GM18519 (cell line): Measurements from ENCODE around the gene HHIP.

Experiments
- ATAC-seq: cut with Tn5 transposase; IDR thresholded peaks from one replicate; pipeline ENCODE4 v1.9.1; 2021; ENCODE audit warnings: mild to moderate bottlenecking, moderate library complexity; ENCODE audit not compliant: unreplicated experiment, low FRiP score

Gene HHIP

DNA sequence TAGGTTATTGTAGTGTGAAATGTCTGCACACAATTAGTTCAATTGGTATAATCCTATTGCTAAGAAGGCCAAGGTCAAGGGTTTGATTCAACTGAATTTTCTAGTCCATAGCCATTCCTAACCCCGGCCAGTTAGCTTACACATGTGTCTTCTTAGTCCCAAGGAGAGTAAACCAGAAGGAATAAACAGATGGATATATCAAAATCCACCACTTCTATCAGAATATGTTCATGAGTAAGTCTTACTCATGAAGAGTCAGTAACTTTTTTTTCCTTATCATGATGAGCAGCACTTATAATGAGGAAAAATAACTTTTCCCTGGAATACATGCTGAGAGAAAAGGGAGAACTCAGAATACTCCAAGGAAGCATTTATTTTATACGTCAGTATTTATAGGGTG, 9.5 kb downstream of the HHIP start:
- no peak for ATAC-seq

DNA sequence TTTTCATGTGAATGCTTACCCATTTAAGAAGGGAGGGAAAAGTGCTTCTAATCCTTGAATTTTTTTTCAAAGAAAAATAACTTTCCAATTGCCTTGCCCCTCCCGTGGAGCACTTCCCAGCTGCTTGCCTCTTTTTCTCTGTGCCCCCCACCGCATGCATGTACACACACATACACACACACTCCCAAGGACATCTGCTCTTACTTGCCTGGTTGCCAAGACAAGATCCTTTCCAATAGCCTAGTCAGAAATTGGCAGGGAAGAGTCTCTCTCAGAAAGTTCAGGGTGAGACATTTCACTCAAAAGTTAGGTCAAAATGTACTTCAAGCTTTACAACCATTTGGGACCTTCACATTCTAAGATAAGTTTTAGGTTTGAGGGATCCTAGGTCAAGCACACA, 10.9 kb downstream of the HHIP start:
- ATAC-seq: no peak

DNA sequence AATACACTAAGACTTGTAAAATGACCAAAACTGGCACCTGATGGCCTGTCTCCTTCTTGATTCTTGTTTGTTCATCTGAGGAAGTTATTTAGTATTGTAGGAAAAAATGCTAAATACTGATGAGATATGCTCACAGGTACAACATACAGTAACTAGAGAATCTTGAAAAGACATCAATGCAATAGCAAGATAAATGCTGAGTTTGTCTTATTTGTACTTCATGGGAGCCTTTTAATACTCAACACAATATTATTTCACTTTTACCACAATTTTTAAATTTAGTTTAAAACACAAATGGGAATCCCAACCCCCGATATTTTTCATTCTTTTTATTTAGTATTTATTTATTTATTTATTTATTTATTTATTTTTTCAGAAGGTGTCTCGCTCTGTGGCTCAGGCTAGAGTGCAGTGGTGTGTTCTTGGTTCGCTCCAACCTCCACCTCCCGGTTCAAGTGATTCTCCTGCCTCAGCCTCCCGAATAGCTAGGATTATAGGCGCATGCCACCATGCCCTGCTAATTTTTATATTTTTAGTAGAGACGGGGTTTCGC, 12.1 kb downstream of the HHIP start:
- ATAC-seq: no peak

DNA sequence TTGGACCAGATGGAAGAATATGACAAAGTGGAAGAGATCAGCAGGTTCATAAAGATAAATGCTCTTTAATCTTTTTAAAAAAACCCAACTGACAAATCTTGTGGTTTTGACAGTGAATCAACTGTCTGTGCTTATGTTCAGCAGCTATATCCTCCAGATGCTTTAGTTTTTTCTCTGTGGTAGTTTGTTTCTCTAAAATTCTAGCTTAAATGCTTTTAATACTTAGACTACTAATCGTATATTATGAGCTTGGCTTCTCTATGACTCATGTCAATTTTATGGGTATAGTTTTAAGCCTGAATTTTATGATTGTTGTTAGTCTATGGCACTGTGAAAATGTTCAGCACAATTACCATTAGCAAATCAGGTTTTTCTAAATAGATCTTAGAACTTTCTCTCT, 12.9 kb downstream of the HHIP start:
- no peak for ATAC-seq

DNA sequence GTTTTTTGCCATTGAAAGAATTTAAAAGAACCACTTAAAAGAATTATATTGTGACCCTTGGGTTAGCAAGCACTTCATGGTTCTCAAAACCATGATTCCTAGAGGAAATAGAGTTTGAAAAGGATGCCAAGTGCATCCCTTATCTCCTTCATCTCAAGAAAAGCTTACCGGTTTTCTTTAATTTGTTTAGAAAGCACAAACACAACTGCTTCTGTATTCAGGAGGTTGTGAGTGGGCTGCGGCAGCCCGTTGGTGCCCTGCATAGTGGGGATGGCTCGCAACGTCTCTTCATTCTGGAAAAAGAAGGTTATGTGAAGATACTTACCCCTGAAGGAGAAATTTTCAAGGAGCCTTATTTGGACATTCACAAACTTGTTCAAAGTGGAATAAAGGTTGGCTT, 13.5 kb downstream of the HHIP start:
- no peak for ATAC-seq

DNA sequence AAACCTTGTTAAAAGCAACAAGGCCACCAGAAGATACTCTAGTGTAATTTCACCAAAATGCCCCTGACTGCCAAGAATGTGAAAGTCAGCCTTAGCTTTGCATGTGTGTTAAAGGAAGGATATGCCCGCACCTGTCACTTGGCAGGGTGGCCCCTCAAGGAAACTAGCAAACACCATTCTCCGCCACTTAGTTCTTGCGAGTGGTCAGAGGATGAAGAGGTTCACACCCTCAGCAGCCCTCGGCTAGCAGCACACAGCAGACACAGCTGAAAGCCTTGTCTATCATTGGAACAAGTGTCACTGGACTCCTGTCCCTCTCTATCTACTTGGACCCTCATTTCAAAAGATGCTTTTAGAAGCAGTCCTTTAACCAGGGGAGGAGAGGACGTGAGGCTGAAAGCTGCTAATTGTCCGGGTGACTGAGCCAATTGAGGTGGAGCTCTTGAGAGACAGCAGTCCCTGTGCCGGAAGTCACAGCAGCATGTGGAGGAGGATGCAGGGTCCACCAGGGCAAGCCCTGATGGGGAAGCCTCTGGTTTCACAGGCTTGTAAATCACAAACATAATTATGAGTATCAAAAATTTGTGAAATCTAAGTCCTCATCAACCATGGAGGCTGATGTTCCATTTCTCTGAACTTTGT, 18.0 kb downstream of the HHIP start:
- no peak for ATAC-seq

DNA sequence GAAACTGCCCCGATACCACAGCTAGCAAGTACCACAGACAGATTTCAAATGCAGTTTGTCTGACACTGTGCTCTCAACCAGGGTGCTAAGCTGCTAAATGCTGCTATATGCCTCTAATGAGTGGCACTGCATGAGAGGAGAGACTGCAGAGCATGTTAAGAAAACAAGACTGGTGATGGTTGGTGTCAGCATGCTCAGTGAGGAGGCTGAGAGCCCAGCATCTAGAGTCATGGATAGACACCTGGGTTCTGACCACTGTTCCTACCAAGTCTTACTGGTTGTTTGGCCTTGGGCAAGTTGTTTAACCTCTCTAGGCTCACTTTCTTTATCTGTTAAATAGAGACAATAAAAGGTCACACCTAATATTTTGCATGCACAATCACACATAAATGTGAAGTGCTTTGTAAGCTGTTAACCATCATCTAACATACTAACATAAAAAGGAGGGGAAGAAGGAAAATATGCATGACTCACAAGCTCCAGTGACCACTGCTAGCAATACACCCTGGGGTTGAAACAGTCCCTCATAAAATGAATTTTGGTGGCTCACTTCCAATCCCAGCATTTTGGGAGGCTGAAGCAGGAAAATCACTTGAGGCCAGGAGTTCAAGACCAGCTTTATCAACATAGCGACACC, 20.7 kb downstream of the HHIP start:
- ATAC-seq: no peak

DNA sequence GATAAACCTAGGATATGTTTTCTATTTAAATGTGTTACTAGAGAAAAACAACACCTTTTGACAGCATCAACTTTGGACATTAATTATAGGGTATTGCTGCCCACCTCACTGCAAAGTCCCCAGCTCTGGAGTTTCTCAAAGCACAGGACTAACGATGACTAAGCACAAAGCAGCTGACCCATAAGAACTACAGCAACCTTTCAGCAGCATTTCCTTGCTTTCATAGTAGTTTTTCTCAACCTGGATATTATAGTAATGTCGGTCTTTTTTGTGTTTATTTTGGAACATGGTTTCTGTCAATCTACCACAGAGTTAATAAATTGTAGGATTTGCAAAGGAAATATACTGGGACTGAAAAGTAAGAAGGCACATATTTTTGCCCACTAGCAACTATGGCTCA, 21.5 kb downstream of the HHIP start:
- no peak for ATAC-seq

DNA sequence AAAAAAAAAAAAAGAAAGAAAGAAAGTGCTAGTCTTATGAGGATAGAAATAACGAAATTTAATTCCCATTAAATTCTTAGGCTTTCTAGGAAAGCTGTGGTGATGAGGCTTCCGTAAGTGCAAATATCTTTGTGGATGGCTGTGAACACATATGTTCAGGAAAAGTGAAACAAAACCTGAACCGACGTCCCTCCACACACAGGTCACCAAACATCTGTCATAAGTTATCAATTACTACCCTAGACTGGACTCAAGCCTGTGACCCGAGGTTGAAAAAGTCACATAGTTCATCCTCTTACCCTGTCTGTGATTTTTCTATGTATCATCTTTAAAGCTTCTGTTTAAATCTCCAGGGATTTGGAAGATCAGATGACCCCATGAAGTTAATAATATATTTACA, 24.8 kb downstream of the HHIP start:
- no peak for ATAC-seq

DNA sequence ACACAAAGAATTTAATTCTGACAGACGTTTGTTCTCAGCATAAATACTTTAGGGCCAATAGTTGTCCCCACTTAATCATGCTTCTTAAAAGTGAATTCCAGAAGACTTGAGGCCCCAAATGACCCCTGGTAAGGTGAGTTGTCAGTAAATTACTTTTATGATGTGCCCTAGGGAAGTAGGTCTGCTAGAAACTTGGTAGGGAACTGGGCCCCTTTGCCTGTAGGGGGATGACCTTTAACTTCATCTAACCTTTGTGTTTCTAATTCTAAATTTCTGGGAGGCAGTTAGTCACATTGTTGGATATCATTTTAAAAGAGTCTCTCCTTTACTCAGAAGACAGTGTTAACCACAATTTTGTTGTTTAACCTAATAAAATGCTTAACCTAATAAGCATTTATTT, 28.8 kb downstream of the HHIP start:
- ATAC-seq: no peak

DNA sequence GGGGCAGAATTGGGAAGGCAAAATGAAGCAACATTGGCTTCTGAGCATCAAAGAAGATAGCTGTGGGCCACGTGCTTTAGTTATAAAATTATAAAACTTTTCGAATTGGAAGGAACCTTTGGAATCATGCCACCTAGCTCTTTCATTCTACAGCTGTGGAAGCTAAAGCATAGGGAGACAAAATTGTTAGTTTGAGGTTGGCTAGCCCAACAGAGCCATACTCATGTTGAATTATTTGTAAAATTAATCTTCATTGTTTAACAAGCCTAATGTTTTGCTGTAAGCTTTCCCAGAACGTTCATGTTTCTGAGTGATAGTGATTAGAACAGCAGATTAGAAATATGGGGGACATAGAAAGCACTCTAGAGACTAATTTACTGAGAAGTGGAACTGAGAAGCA, 35.9 kb downstream of the HHIP start:
- no peak for ATAC-seq

DNA sequence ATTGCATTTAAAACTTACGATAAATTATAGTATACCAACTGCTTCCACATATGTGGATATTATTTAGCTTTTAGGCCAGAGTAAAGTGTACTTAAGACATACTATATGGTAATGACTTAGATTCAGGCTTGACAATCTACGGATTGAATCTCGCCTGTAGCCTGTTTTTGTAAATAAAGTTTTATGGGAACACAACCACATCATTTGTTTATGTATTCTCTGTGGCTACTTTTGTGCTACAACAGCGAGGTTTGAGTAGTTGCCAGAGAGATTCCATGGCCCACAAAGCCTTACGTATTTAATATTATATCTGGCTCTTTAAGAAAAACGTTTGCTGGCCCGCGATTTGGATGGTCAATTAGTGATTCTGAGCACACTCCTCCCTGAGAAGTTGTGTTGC, 37.6 kb downstream of the HHIP start:
- no peak for ATAC-seq

DNA sequence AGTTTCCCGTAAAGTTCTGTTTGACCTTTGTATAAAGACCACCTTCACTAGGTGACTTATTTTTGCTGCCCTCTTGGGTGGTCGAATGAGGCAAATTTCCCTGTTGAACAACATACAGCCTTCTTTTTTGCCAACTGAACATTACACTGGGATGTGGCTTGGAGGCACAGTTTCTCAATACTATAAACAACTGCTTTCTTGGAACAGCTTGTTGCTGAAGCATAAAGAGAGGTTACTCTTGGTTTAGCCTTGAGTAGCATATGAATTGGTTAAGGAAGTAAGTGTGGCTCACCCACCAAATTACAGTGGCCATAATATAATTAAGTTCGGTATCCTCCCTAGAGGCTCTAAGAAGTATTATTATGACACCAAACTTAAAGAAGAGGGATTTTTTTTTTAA, 40.0 kb downstream of the HHIP start:
- ATAC-seq: no peak

DNA sequence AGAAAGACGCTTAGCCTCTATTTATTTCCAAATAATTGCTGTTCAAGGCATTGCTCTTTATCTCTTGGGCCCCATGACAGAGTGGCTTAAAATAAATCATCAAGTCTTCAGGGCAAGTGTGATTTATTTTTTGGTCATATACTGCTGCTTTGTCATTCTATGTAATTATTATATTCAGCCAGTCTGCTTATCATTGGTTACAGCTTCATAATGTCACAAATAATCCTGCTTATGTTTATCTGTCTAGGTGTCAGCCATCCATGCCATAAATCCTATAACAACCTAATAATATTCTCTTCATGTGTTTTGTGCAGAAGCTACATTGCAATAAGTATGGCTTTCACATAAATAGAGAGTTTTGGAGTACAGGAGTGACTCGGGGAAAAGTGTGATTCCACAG, 41.0 kb downstream of the HHIP start:
- ATAC-seq: no peak

DNA sequence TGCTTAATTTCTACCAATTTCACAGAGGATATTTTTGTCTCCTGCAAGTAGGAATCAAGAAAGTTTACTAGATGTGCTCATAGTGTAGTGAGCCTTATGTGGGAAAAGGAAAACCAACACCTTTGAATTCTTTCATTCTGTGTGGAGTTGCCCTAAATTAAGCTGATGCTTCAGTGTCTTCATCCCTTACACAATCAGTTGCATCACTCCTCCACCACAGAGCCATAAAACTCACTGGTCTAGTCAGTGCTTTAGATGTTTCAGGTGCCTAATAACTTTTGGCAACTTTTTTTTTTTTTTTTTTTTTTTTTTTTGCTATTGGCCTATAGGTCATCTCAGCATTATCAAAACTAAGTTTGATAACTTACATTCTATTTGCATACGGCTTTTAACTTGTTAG, 41.5 kb downstream of the HHIP start:
- no peak for ATAC-seq

DNA sequence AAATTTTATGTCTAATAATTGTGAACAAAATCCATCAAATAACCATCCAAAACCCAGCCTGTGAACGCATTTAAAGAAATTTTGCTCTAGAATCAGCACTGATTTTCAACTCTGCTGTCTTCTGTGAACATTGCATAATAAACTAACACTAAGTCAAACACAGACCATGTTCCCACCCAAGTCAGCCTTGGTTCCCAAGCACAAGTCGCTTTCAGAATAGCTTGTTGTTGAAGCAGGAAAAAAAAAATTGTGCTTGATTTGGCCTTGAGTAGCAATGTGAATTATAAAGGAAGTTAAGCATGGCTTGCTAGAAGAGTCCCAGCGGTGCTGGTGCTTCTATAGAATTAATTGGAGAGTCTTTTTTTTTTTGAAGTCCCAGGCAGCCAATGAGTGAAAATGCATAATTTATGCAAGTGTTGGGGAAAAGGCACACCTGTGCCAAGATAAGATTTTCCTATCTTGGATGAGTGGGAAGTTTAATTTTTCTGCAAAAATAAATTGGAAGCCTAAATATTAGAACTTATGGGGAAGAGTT, 42.1 kb downstream of the HHIP start:
- ATAC-seq: no peak

DNA sequence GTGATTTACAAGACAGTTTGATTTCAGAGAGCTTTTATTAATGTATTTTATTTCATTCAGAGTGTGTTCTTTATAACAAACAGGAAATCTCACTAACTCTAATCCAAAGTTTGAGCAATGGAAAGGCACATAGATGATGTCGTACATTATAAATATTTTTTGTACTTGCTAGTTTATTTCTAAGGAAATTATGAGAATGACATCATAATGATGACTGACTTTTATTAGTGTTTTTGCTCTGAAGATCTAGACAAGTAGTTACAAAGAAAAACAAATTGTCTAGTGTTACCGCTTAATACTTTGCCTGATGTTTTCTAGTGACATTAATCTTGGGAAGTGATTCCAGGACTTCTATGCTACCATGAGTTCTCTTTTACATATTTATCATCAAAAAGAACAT, 43.2 kb downstream of the HHIP start:
- no peak for ATAC-seq

DNA sequence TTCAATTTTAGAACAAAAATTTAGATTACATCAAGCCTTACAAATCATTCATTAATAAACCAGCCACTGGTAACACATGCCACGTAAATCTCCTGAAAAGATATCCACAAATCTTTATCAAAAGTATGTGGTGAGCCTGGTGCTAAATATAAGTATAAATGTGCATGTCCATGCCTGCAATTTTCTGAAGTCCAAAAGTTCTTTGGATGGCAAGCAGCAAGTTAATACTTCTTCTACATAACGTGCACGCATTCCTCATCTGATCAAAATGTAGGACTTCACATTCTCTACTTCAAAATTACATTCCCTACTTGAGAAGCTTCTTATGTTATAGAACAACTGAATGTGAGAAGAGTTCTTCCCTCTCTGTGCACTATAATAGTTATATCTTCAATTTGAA, 49.8 kb downstream of the HHIP start:
- ATAC-seq: no peak

DNA sequence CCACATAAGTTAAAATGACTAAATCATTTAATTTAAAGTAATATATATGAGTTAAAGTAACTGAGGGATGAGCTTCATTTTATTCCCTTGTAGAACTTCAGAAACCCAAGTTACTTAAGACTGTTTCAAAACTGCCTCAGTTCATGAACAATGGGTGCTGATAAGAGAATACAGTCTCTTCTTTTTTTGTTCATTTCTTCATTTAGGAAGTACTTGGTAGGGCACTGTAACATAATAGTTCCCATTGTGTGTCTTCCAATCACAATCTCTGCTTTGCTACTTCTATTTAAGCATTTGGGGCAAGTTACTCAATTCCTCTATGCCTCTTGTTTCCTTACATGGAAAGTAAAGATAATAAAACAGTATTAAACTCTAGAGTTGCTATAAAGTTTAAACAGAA, 50.4 kb downstream of the HHIP start:
- ATAC-seq: no peak

DNA sequence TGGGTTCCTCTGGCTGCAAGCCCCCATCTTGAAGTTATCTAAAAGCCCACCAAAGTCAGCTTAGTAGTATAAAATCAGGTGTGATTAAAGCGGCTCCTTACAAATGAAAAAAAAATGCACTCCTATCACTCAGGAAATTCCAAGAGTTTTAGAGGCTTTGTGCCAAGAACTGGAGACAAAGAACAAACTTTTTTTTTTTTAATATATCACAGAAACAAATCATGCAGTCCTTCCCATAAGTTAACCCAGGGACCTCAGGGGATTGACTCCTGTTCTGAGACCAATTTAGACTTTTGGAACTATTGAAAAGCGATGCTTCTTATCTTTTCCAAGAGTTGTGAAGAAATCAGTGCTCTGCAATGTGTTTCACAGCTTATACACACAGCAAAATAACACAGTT, 53.6 kb downstream of the HHIP start:
- ATAC-seq: no peak

DNA sequence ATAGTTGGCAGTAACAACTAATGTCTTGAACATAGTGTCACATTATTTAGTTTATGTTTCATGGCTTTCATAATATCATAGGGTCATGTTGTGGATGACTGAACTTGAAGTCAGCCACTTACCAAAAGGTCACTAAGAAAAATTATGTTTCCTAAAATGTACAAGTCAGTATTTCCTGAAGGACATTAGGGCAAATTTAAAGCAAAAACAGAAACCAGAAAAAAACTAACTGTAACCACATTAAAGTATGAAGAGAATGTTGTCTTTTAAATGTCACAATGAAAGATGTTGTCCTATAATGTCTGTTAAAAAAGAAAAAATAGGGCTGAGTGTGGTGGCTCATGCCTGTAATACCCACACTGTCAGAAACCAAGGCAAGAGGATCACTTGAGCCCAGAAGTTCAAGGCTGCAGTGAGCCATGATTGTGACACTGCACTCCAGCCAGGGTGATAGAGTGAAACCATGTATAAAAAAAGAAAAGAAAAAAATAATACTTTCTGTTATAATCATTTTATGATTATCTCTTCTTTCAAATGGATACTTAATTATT, 55.8 kb downstream of the HHIP start:
- no peak for ATAC-seq

DNA sequence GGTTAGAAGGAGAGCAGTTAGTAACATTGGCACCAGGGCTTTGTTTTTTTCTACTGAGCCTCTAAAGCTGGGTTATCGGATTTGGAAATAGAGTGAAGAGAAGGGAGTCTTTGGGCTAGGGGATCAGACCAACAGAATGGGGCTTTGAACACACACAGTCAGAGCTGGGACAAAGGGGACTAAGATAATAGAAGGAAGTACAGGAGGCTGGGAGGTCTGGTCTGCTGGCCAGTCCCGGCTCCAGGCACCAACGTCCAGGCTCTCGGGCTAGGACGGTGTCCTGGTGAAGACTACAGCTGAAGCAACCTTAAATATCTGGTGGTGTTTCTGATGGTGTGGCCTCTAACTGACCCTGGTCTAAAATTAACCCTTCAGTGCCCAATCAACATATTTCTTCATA, 57.5 kb downstream of the HHIP start:
- ATAC-seq: no peak
